Measurements from ENCODE around the gene CCL5.

CCL5 gene

DNA sequence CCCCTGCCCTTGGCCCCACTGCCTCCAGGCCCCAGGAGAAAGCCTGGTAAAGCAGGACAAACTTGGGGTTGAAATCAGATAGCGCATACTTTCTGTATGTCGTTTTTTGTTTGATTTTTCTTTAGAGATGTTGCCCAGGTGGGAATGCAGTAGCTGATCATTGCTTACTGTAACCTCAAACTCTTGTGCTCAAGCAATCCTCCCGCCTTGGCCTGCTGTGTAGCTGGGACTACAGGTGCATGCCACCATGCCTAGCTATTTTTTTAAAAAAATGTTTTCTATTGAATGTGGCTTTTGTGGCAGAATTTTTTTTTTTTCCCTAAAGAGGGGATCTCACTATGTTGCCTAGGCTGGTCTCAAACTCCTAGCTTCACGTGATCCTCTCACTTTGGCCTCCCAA is 11.1 kb upstream of the CCL5 start:
- H3K9ac ChIP-seq (ENCODE audit: insufficient read length, low read depth) = no peak overlapping the region
- no peak for TF ChIP-seq ZNF274 (IDR thresholded peaks at IDR 0.05; ENCODE audit: low read depth, low read length)
- no peak for TF ChIP-seq SUZ12 (IDR thresholded peaks at IDR 0.05; ENCODE audit: extremely low read depth, insufficient read depth, insufficient read length)
- no peak for TF ChIP-seq YY1 (IDR thresholded peaks at IDR 0.05; ENCODE audit: insufficient read depth, insufficient read length)
- H3K36me3 ChIP-seq (ENCODE audit: insufficient read depth, insufficient read length, low read length) = no peaks in the 10 kb centered on the region
- no peaks in the 10 kb centered on the region for H3K9me3 ChIP-seq (ENCODE audit: insufficient read depth, low read length)
- no peak overlapping the region for H3K4me3 ChIP-seq (ENCODE audit: insufficient read length, low read depth)
- H3K4me1 ChIP-seq (ENCODE audit: insufficient read depth, insufficient read length) = no peaks in the 10 kb centered on the region
- no peaks in the 10 kb centered on the region for H3K27me3 ChIP-seq (ENCODE audit: insufficient read depth, insufficient read length)
- no peak for DNase-seq (ENCODE audit: low read depth, low spot score)

DNA sequence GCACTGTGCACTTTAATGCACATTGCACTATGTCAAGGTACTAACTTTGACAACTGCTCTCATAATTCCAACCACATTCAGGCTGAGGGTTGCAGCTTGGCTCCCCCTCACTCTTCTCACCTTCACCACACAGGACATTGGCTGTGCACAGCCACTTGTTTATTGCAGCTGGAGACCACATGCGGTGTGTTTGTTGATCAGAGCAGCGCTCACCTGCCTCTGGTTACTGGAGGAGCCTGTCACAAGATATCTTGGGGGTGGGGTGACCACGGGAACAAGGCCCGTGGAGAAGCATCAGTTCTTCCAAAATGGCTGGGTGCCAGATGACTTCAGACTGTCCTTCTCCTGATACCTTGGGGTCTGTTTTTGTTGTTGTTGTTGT is 10.6 kb upstream of the CCL5 start:
- H3K9me3 ChIP-seq (ENCODE audit: insufficient read depth, low read length) = no peaks in the 10 kb centered on the region
- H3K36me3 ChIP-seq (ENCODE audit: insufficient read depth, insufficient read length, low read length) = no peaks in the 10 kb centered on the region
- TF ChIP-seq ZNF274 (IDR thresholded peaks at IDR 0.05; ENCODE audit: low read depth, low read length) = no peak
- no peak for TF ChIP-seq SUZ12 (IDR thresholded peaks at IDR 0.05; ENCODE audit: extremely low read depth, insufficient read depth, insufficient read length)
- TF ChIP-seq YY1 (IDR thresholded peaks at IDR 0.05; ENCODE audit: insufficient read depth, insufficient read length) = no peak
- H3K27me3 ChIP-seq (ENCODE audit: insufficient read depth, insufficient read length) = no peaks in the 10 kb centered on the region
- H3K4me1 ChIP-seq (ENCODE audit: insufficient read depth, insufficient read length) = no peaks in the 10 kb centered on the region
- no peak for DNase-seq (ENCODE audit: low read depth, low spot score)
- H3K4me3 ChIP-seq (ENCODE audit: insufficient read length, low read depth) = no peak overlapping the region
- H3K9ac ChIP-seq (ENCODE audit: insufficient read length, low read depth) = no peak overlapping the region

DNA sequence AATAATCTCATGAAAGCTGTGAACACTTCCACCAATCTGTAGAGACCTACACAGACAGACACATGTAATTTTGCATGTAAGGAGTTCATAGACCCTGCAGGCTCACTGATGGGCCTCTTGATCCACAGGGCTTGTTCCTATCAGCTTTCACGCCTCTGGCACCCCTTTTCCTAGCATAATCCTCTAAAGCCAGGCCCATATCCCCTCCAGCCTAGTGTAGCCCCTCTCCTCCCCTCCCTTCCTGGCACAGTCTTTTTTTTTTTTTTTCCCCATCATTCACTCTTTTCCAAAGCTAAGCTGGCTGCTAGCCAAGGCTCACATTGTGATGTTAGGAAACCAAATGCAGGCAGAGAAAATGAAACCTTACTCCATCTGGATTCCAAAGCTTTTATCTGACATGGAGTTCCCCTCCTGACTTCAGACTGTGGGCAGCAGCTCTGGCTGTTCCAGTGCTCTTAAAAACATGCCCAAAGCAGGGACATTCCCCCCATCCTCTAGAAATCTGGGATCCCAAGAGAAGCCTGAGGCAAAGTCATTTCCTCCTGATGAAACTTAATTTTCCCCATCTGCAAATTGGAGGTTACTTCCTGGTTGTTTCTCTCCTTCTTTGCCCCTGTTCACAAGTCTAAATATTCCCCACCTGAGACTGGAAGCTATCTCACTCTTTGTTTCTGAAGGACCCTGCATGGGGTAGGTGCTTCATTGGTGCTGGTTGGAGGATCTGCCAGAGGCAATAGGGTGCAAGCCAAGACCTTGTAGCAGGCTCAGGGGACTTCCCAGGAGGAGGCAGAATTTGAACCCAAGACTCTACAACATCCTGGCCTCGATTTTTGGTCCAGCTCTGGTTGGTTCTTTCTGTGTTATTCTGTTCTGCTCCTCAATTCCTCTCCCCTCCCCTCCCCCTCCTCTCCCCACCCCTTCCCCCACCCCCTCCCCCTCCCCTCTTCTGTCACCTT is 9.9 kb upstream of the CCL5 start:
- DNase-seq (ENCODE audit: low read depth, low spot score) = no peak
- no peaks in the 10 kb centered on the region for H3K4me1 ChIP-seq (ENCODE audit: insufficient read depth, insufficient read length)
- no peak overlapping the region for H3K4me3 ChIP-seq (ENCODE audit: insufficient read length, low read depth)
- no peak overlapping the region for H3K9ac ChIP-seq (ENCODE audit: insufficient read length, low read depth)
- TF ChIP-seq ZNF274 (IDR thresholded peaks at IDR 0.05; ENCODE audit: low read depth, low read length) = no peak
- no peak for TF ChIP-seq SUZ12 (IDR thresholded peaks at IDR 0.05; ENCODE audit: extremely low read depth, insufficient read depth, insufficient read length)
- TF ChIP-seq YY1 (IDR thresholded peaks at IDR 0.05; ENCODE audit: insufficient read depth, insufficient read length) = no peak
- H3K27me3 ChIP-seq (ENCODE audit: insufficient read depth, insufficient read length) = no peaks in the 10 kb centered on the region
- H3K9me3 ChIP-seq (ENCODE audit: insufficient read depth, low read length) = no peaks in the 10 kb centered on the region
- no peaks in the 10 kb centered on the region for H3K36me3 ChIP-seq (ENCODE audit: insufficient read depth, insufficient read length, low read length)

- no peaks in the 10 kb centered on the region for H3K27me3 ChIP-seq (ENCODE audit: insufficient read depth, insufficient read length)
- H3K9ac ChIP-seq (ENCODE audit: insufficient read length, low read depth) = no peak overlapping the region
- DNase-seq (ENCODE audit: low read depth, low spot score) = no peak
- no peaks in the 10 kb centered on the region for H3K9me3 ChIP-seq (ENCODE audit: insufficient read depth, low read length)
- H3K4me1 ChIP-seq (ENCODE audit: insufficient read depth, insufficient read length) = no peaks in the 10 kb centered on the region
- H3K36me3 ChIP-seq (ENCODE audit: insufficient read depth, insufficient read length, low read length) = no peaks in the 10 kb centered on the region
- H3K4me3 ChIP-seq (ENCODE audit: insufficient read length, low read depth) = no peak overlapping the region
- TF ChIP-seq YY1 (IDR thresholded peaks at IDR 0.05; ENCODE audit: insufficient read depth, insufficient read length) = no peak
- no peak for TF ChIP-seq ZNF274 (IDR thresholded peaks at IDR 0.05; ENCODE audit: low read depth, low read length)
Observed at GRCh38 chr17:35889241-35889640, 9.1 kb upstream of the CCL5 start.

- H3K4me3 ChIP-seq (ENCODE audit: insufficient read length, low read depth) = no peak overlapping the region
- no peaks in the 10 kb centered on the region for H3K27me3 ChIP-seq (ENCODE audit: insufficient read depth, insufficient read length)
- TF ChIP-seq YY1 (IDR thresholded peaks at IDR 0.05; ENCODE audit: insufficient read depth, insufficient read length) (no peak), ZNF274 (IDR thresholded peaks at IDR 0.05; ENCODE audit: low read depth, low read length) (no peak), SUZ12 (IDR thresholded peaks at IDR 0.05; ENCODE audit: extremely low read depth, insufficient read depth, insufficient read length) (no peak)
- no peaks in the 10 kb centered on the region for H3K36me3 ChIP-seq (ENCODE audit: insufficient read depth, insufficient read length, low read length)
- DNase-seq (ENCODE audit: low read depth, low spot score) = no peak
- H3K4me1 ChIP-seq (ENCODE audit: insufficient read depth, insufficient read length) = no peaks in the 10 kb centered on the region
- H3K9ac ChIP-seq (ENCODE audit: insufficient read length, low read depth) = no peak overlapping the region
- H3K9me3 ChIP-seq (ENCODE audit: insufficient read depth, low read length) = no peaks in the 10 kb centered on the region
Observed at GRCh38 chr17:35878361-35878760, 1.8 kb downstream of the CCL5 start.

GRCh38 chr17:35877345-35878029 is 2.7 kb downstream of the CCL5 start:
- Histone ChIP-seq H3K36me3 (ENCODE audit: insufficient read depth, insufficient read length, low read length) (no peaks in the 10 kb centered on the region), H3K4me1 (ENCODE audit: insufficient read depth, insufficient read length) (no peaks in the 10 kb centered on the region), H3K9me3 (ENCODE audit: insufficient read depth, low read length) (no peaks in the 10 kb centered on the region), H3K27me3 (ENCODE audit: insufficient read depth, insufficient read length) (no peaks in the 10 kb centered on the region), H3K4me3 (ENCODE audit: insufficient read length, low read depth) (no peak overlapping the region), H3K9ac (ENCODE audit: insufficient read length, low read depth) (no peak overlapping the region)
- DNase-seq (ENCODE audit: low read depth, low spot score) = no peak
- no peak for TF ChIP-seq ZNF274 (IDR thresholded peaks at IDR 0.05; ENCODE audit: low read depth, low read length)
- TF ChIP-seq SUZ12 (IDR thresholded peaks at IDR 0.05; ENCODE audit: extremely low read depth, insufficient read depth, insufficient read length) = no peak
- TF ChIP-seq YY1 (IDR thresholded peaks at IDR 0.05; ENCODE audit: insufficient read depth, insufficient read length) = no peak

DNA sequence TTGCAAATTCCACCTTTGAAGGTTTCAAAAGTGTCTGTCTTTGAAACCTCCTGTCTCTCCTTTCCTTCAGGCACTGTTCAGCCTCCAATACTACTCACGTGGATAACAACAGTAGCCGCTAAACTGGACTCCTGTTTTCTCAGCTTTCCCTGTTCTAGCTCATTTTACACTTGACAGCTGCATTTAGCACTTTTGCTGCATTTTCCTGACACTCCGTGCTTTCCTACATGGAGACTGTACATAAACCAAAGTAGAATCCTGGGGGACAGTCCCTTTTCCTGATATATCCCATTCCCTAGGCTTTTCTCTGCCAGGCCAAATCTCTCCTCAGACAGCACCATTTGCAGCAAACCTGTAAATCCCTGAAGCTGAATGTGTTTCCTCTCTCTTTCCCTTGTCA is 3.6 kb downstream of the CCL5 start:
- DNase-seq (ENCODE audit: low read depth, low spot score) = no peak
- Histone ChIP-seq H3K4me3 (ENCODE audit: insufficient read length, low read depth) (no peak overlapping the region), H3K9me3 (ENCODE audit: insufficient read depth, low read length) (no peaks in the 10 kb centered on the region), H3K27me3 (ENCODE audit: insufficient read depth, insufficient read length) (no peaks in the 10 kb centered on the region), H3K4me1 (ENCODE audit: insufficient read depth, insufficient read length) (no peaks in the 10 kb centered on the region), H3K36me3 (ENCODE audit: insufficient read depth, insufficient read length, low read length) (no peaks in the 10 kb centered on the region), H3K9ac (ENCODE audit: insufficient read length, low read depth) (no peak overlapping the region)
- TF ChIP-seq ZNF274 (IDR thresholded peaks at IDR 0.05; ENCODE audit: low read depth, low read length) (no peak), SUZ12 (IDR thresholded peaks at IDR 0.05; ENCODE audit: extremely low read depth, insufficient read depth, insufficient read length) (no peak), YY1 (IDR thresholded peaks at IDR 0.05; ENCODE audit: insufficient read depth, insufficient read length) (no peak)

Data from NT2/D1 (cell line).